NOMO-1 treated with DMSO at 0.1 percent for 48 hours (cell line): ENCODE data around the gene CENPH.
"Not testable (repeated sequence)": the region's sequence is repeated elsewhere in the genome, so short reads cannot be mapped to it uniquely, and the experiment has no call there.

Source experiments
- DNase-seq: peaks from one replicate; lab custom pipeline; 2025; ENCODE audit not compliant: unreplicated experiment; lab: John Stamatoyannopoulos, UW

Gene CENPH

DNA sequence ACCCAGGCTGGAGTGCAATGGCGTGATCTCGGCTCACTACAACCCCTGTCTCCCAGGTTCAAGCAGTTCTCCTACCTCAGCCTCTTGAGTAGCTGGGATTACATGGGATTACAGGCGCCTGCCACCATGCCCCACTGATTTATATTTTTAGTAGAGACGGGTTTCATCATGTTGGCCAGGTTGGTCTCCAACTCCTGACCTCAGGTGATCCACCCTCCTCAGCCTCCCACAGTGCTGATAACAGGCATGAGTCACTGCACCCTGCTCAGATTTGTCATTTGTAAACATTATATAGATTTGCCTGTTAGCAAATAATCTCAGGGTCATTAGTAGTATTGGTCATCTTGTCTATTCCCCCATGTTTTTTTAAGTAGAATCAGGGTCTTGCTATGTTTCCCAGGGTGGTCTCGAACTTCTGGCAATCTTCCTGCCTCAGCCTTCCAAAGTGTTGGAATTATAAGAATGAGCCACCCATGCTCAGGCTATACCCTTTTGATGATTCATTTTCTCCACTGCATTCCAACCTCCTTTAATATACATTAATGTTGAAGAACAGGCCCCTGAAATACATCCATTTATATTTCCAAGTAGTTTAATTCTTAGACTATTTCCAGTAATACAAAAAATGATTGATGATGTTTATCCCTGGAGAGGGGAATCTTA is 17.3 kb downstream of the CENPH start:
- DNase-seq: no peak

DNA sequence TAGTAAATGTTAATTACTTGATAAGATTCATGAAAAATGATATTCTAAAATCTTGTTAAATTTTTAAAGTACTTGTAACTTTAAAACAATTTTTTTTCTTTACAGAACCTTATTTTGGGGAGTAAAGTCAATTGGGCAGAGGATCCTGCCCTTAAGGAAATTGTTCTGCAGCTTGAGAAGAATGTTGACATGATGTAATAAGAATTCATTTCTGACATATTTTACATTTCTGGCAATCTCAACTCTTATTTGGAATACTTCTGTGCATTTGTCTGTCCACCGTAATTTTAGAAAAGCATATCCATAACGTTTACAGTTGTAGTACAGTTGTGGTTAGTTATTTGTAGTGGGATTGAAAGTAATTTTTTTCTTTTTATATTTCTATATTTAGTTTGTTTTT is 20.2 kb downstream of the CENPH start:
- DNase-seq: no peak

DNA sequence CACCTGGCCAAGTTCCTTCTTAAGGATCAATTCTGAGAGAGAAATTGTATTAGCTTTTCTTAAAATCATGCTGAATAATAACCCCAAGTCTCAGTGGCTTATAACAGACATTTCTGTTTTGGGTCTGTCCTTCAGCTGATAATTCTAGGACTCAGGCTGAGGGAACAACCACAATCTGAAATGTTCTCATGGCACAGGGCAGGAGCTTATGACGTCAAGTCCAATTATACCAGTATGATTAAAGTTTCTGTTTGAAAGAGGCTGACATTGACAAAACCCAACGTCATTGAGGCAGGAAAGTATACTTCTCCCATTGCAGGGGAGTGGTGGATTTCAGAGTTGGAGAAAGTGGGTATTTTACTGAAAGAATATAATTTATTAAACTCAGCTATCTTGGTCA is 21.8 kb downstream of the CENPH start:
- DNase-seq: no peak

DNA sequence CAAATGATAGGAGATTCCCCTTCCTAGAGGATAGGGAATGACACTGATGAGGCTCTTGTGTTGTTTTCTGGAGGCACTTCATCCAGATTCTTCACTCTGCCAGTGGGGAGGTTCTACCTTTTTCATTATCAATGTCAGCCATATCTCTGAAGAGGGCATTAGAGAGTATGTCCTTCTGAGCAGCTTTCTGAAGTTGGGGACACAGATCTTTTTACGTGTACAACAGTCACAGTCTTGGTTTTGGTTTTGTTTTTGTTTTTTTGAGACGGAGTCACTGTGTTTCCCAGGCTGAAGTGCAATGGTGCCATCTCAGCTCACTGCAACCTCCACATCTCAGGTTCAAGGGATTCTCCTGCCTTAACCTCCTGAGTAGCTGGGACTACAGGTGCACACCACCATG is 22.6 kb downstream of the CENPH start:
- DNase-seq: no peak

GRCh38 chr5:69213513-69214215 is 24.3 kb downstream of the CENPH start:
- DNase-seq: no peak

GRCh38 chr5:69217151-69217511 is 27.7 kb downstream of the CENPH start:
- DNase-seq: peak; percentile 28

DNA sequence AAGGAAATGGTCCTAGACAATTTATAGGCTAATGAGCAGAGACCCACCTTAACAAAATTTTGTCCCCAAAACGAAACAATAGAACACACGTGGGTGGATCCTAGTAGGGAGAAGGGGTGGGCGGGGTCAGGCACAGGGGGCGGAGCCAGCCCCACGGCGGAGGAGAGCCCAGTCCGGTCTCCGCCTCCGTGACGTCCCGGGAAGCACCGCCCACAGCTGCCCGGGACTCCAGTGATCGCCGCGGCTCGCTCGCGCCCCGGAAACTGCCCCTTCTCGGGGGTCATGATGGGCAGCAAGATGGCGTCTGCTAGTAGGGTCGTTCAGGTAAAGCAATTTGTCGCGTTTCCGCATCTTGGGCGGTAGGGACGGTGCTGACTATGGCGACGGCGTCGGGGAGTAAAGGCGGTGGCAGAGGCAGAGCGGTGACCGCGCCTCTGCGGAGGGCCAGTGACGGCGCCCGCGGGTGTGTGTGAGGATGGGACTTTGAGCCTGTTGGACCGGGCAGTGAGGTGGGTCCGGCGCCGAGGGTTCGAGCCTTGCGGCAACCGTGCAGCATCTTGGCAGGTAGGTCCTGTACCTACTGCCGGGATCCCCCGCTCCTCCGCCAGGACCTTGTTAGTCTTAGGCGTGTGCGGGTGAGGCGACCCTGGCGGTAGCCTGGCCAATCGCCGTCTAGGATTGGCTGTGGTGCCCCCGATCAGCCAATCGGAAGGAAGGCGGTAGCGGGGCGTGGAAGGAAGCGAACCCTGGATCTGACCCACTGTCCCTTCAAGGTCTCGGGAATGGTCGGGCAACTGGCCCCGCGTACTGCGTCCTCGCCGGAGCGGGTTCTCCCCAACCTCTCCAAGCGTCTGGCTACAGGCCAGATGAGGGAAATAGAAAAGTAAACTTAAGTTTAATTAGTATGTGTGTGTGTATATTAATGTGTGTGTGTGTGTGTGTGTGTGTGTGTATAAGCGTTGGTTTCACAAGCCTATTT is 28.5 kb downstream of the CENPH start:
- peak; percentile 89 for DNase-seq

DNA sequence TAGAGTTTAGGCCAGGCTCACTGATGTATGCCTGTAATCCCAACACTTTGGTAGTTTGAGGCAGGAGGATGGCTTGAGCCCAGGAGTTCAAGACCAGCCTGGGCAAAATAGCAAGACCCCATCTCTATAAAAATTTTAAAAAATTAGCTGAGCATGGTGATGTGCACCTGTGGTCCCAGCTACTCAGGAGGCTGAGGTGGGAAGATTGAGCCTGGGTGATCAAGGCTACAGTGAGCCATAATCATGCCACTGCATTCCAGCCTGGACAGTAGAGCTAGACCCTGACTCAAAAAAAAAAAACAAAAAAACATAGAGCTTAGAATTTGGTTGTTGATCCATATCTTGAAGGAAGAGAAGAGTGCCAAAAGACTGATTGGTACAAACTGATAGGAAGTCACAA is 30.6 kb downstream of the CENPH start:
- no peak for DNase-seq

GRCh38 chr5:69220371-69220770 is 31.0 kb downstream of the CENPH start:
- not testable (repeated sequence) for DNase-seq

GRCh38 chr5:69220833-69221232 is 31.4 kb downstream of the CENPH start:
- not testable (repeated sequence) for DNase-seq

- no peak for DNase-seq
These were observed 35.1 kb downstream of the CENPH start for GRCh38 chr5:69224520-69224919.

- no peak for DNase-seq
These were observed 36.5 kb downstream of the CENPH start for GRCh38 chr5:69225860-69226259.

- DNase-seq: no peak
These were observed 40.8 kb downstream of the CENPH start for GRCh38 chr5:69230181-69230580.

DNA sequence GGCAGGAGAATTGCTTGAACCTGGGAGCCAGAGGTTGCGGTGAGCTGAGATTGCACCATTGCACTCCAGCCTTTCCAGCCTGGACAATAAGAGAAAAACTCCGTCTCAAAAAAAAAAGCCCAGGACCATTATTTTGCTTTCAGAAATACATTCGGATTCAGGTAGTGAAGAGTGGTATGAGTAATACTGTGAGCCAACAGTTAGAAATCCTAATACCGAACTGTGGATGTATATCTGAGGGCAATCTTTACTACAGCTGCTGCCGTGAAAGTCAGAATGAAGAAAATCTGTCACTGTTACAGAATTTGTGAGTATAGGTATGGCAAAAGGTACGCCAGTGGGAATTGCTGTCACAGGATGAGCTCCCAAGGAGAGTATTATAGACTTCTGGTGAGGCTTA is 41.9 kb downstream of the CENPH start:
- DNase-seq: no peak

- no peak for DNase-seq
These were observed 42.5 kb downstream of the CENPH start for GRCh38 chr5:69231851-69232250.

- DNase-seq: peak; percentile 96
These were observed 45.3 kb downstream of the CENPH start, which contains the start of gene CDK7 for GRCh38 chr5:69234457-69235268. Gene CDK7 (plus strand): TSS chr5:69234886. CDS start chr5:69234976, 90 bp downstream.

DNA sequence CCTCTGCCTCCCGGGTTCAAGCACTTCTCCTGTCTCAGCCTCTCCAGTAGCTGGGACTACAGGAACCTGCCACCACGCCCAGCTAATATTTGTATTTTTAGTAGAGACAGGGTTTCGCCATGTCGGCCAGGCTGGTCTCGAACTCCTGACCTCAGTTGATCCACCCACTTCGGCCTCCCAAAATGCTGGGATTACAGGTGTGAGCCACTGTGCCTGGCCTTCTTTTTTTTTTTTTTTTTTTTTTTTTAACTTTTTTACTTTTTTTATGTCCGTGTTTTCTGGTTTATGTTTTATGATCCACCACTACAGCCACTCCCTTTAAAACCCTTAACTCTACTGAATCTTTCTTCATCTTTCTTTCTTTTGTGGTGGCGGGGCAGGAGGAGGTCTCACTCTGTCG is 47.4 kb downstream of the CENPH start:
- not testable (repeated sequence) for DNase-seq

GRCh38 chr5:69237877-69238276 is 48.5 kb downstream of the CENPH start:
- DNase-seq: no peak

DNA sequence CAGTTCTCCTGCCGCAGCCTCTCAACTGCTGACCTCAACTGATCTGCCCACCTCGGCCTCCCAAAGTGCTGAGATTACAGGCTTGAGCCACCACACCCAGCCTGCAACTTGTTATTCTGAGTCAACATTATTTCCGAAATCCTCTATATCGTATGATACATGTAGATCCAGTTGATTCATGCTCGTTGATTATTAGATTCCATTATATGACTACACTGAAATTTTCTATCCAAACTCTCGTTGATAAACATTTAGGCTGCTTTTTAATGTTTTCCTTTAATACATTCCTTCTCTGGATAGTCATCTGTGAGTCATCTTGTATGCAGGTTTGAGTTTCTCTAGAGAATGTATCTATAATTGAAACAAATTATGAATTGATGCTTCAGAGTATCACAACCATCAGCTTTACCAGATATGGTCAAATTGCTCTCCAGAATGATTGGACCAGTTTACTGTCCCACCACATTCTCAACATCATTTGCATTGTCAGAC is 49.4 kb downstream of the CENPH start:
- no peak for DNase-seq

GRCh38 chr5:69242215-69242927 is 53.0 kb downstream of the CENPH start:
- DNase-seq: no peak
